ENCODE results near the gene BAHCC1. TPM values are rescaled to one million over a fixed set of nuclear protein-coding genes. Genes with fewer than 3 reads are reported as not detected.

The BAHCC1 gene
- total RNA-seq, result 10.6 TPM

DNA sequence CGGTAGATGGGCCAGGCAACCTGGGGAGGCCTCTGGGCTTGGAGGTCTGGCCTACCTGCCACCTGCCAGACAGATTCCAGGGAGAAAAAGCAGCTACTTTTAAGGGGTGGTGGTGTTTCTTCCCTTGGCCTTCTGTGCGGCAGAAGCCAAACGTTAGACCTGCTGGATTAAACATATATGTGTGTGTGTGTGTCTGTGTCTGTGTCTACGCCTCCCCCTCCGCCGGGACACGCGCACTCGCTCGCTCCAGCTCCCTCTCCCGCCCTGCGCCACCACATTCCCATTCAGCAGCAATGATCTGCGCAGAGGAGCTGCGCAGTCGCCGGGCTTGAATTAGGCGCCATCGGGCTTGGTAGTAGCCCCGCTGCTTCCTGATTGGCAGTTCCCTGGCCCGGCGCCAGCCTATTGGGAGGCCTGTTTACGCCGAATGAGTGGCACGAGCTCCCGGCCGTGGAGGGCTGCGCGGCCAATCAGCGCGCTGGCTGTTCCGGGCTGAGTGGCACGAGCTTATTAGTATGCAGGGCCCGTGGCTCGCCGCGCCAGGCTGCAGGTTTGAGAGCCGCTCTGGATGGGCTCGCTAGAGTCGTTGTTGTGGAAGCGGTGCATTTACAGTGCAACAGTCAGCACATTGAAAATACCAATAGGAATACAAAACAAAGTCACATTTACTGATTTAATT, at the start of gene BAHCC1:
BAHCC1 (plus strand) TSS at position 537 of the 679 bp plus-strand sequence. CDS start 4,283 bp downstream, outside the sequence.

GRCh38 chr17:81512562-81513371, 117.5 kb downstream of the BAHCC1 start, which contains the start of gene ACTG1:
ACTG1 (minus strand) TSS chr17:81512799; CDS start chr17:81512354, 445 bp downstream.

Small RNA genes lying within 50 kb of the gene (small RNA-seq; reads per million reads assigned to genes)
- 0.36 reads per million, percentile 34 among the genes with 10 or more reads in this experiment for gene MIR3186
- not detected for gene MIR4740

Other genes starting within 250 kb of the BAHCC1 start
- gene PVALEF, start 229.9 kb upstream of the BAHCC1 start, total RNA-seq, result not detected
- 17.8 TPM for gene AATK, start 229.2 kb upstream of the BAHCC1 start, total RNA-seq
- 11.1 TPM for gene CEP131, start 172.5 kb upstream of the BAHCC1 start, total RNA-seq
- gene TEPSIN, start 156.4 kb upstream of the BAHCC1 start, total RNA-seq, result 8.5 TPM
- gene NDUFAF8, start 156.1 kb upstream of the BAHCC1 start, total RNA-seq, result 28.1 TPM
- gene SLC38A10, start 100.2 kb upstream of the BAHCC1 start, total RNA-seq, result 21.9 TPM
- gene ACTG1, start 117.3 kb downstream of the BAHCC1 start, total RNA-seq, result 6,622 TPM
- gene FSCN2, start 132.9 kb downstream of the BAHCC1 start, total RNA-seq, result 1.4 TPM
- 36.9 TPM for gene FAAP100, start 156.9 kb downstream of the BAHCC1 start, total RNA-seq
- 48.0 TPM for gene NPLOC4, start 241.7 kb downstream of the BAHCC1 start, total RNA-seq
- 0.23 TPM for gene TSPAN10, start 241.7 kb downstream of the BAHCC1 start, total RNA-seq